Lower leg skin (tissue), 4 donors: ENCODE data around the gene HNF4A. TPM values are rescaled to one million over a fixed set of nuclear protein-coding genes. Genes with fewer than 3 reads are reported as not detected.
A peak's percentile ranks its signal among the peaks of the same experiment; 100 is the strongest.

ENCODE experiments used
- DNase-seq, 2 donors: peaks; one replicate each; pipeline ENCODE4 v3.0.0-alpha.2; 2019; ENCODE audit warnings: low spot score in 2 of 2
- H3K4me3 ChIP-seq: fragments of 200-600 bp; sonication (generic); 2 replicates; pipeline ENCODE4 v1.5.1; 2017; ENCODE audit warnings: mild to moderate bottlenecking, low read depth; ENCODE audit not compliant: poor library complexity, severe bottlenecking
- CTCF ChIP-seq, 3 donors: fragments of 450-650 bp; IDR thresholded peaks; one replicate each; pipeline ENCODE4 v1.5.1; 2016; ENCODE audit warnings: antibody characterized with exemption in 3 of 3, mild to moderate bottlenecking in 3 of 3, moderate library complexity in 2 of 3
- POLR2A ChIP-seq, 2 donors: fragments of 450-650 bp; IDR thresholded peaks; one replicate each; pipeline ENCODE4 v1.6.1; 2016 to 2017; ENCODE audit warnings: antibody characterized with exemption in 2 of 2, mild to moderate bottlenecking in 1 of 2, moderate library complexity in 1 of 2
- WGBS, 2 donors: methylation state at CpG; one replicate each; pipeline ENCODE4 v1.1.5; 2018; 5-methylcytosine and 5-hydroxymethylcytosine counted together
- intact Hi-C: fragments of 100-400 bp; cut with DNase I; formaldehyde crosslinking; loops from one replicate; pipeline ENCODE4 v1.15.0; 2023; ENCODE audit warnings: low total_unique reads
- total RNA-seq, 4 donors: library from RNA; depleted of rRNA; stranded (reverse); fragments of >200 nt; gene quantifications; one replicate each; pipeline ENCODE4 v1.1.0, GENCODE V29; 2016

The HNF4A gene
- total RNA-seq, 4 donors from 2014 or later: not detected

- TF ChIP-seq POLR2A (IDR thresholded peaks at IDR 0.05): no peak
- no peak for TF ChIP-seq CTCF (IDR thresholded peaks at IDR 0.05)
- no peak overlapping the region for H3K4me3 ChIP-seq
- intact Hi-C loops: no loop called here
- 85 to 87% methylated on average over 13 of the region's 13 CpGs for WGBS, 2 donors
- DNase-seq: no peak
Observed at GRCh38 chr20:44415833-44416715, 60.6 kb downstream of the HNF4A start.

- H3K4me3 ChIP-seq: no peak overlapping the region
- TF ChIP-seq POLR2A (IDR thresholded peaks at IDR 0.05): no peak
- no peak for TF ChIP-seq CTCF (IDR thresholded peaks at IDR 0.05)
- no peak for DNase-seq
- intact Hi-C loops: no loop called here
- WGBS, 2 donors: 78 to 82% methylated on average over 13 of the region's 13 CpGs
Observed at GRCh38 chr20:44418069-44418905, 62.8 kb downstream of the HNF4A start.

GRCh38 chr20:44419131-44419844, 63.8 kb downstream of the HNF4A start:
- WGBS, 2 donors: 83 to 88% methylated on average over 13 of the region's 13 CpGs
- DNase-seq: no peak
- intact Hi-C loops: no loop called here
- TF ChIP-seq POLR2A (IDR thresholded peaks at IDR 0.05) (no peak), CTCF (IDR thresholded peaks at IDR 0.05) (peak in 1 of 3 donors; percentile 17)
- no peak overlapping the region for H3K4me3 ChIP-seq

- H3K4me3 ChIP-seq: no peak overlapping the region
- WGBS, 2 donors: 80 to 81% methylated on average over 4 of the region's 4 CpGs
- TF ChIP-seq POLR2A (IDR thresholded peaks at IDR 0.05): no peak
- no peak for TF ChIP-seq CTCF (IDR thresholded peaks at IDR 0.05)
- intact Hi-C loops: no loop called here
- no peak for DNase-seq
Observed at GRCh38 chr20:44420497-44420896, 65.0 kb downstream of the HNF4A start.

GRCh38 chr20:44422083-44422482, 66.6 kb downstream of the HNF4A start:
- WGBS, 2 donors: 40 to 44% methylated on average over 3 of the region's 3 CpGs
- no peak for DNase-seq
- intact Hi-C loops: no loop called here
- TF ChIP-seq POLR2A (IDR thresholded peaks at IDR 0.05) (no peak), CTCF (IDR thresholded peaks at IDR 0.05) (no peak)
- no peak overlapping the region for H3K4me3 ChIP-seq
